WI38 (cell line): Measurements from ENCODE around the gene FERD3L.

Experiments
- H3K4me3 ChIP-seq: 2 replicates; pipeline ENCODE4 v1.5.1; 2011; ENCODE audit warnings: low read depth, mild to moderate bottlenecking, control low read depth, low read length
- TF ChIP-seq, protein P1 (sequence below): IDR thresholded peaks from 2 replicates; pipeline ENCODE4 v1.5.1; 2012; ENCODE audit warnings: low read depth, mild to moderate bottlenecking, control low read depth, low read length

Gene FERD3L

DNA sequence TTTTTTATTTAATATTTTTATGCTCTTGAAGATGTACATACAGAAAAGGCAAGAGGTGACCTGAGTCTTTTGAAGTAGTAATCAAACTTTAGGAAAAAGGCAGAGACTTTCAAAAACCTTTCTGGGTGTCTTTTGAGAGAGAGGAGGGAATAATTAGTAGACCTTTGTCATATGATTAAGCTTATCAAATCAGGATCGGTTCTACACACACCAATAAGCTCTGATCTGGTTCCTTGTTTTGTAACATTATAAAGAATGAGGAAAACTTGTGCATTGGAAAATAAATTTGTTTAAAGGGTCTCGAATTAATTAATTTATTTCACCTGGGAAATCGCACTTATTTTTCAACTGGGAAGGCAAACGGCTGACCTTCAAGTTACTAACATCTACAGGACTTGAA, 39.7 kb downstream of the FERD3L start:
- TF ChIP-seq, protein P1, sequence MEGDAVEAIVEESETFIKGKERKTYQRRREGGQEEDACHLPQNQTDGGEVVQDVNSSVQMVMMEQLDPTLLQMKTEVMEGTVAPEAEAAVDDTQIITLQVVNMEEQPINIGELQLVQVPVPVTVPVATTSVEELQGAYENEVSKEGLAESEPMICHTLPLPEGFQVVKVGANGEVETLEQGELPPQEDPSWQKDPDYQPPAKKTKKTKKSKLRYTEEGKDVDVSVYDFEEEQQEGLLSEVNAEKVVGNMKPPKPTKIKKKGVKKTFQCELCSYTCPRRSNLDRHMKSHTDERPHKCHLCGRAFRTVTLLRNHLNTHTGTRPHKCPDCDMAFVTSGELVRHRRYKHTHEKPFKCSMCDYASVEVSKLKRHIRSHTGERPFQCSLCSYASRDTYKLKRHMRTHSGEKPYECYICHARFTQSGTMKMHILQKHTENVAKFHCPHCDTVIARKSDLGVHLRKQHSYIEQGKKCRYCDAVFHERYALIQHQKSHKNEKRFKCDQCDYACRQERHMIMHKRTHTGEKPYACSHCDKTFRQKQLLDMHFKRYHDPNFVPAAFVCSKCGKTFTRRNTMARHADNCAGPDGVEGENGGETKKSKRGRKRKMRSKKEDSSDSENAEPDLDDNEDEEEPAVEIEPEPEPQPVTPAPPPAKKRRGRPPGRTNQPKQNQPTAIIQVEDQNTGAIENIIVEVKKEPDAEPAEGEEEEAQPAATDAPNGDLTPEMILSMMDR, result no peak
- no peak overlapping the region for H3K4me3 ChIP-seq

DNA sequence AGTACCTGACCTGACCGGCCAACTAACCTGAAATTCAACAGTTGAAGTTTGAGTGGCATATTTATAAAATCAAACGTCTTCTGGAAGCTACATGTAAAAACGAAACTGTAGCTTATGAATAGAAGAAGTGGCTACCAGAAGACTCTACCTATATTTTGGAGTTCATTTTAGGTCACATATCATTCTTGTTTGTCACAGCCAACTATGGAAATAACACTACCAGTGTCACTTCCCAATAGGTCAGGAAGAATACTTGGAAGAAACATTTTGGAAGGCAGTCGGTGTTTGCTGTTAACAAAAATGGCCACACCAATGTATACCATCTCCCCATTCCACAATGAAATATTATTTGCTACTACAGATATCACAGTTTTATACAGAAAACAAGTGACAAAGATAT, 40.4 kb downstream of the FERD3L start:
- TF ChIP-seq, protein P1, result no peak
- no peak overlapping the region for H3K4me3 ChIP-seq

DNA sequence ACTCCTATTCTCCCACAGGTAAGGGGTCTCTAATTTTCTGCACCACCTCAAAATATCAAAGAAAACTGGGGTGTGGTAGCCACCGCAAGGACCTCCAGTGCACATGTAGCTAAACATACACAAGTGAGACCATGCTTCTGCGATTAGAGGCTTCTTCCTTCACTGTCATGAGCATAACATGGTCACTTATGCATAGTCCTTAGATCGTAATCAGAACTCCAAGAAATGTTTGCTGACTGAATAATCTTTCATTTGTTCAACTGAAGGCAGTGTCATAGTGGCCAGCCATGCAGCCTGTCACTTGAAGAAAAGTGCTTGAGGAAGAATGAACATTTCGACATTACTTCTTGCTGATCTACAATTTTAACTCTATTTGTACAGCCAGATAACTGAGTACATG, 42.3 kb downstream of the FERD3L start:
- TF ChIP-seq, protein P1, result no peak
- no peak overlapping the region for H3K4me3 ChIP-seq

DNA sequence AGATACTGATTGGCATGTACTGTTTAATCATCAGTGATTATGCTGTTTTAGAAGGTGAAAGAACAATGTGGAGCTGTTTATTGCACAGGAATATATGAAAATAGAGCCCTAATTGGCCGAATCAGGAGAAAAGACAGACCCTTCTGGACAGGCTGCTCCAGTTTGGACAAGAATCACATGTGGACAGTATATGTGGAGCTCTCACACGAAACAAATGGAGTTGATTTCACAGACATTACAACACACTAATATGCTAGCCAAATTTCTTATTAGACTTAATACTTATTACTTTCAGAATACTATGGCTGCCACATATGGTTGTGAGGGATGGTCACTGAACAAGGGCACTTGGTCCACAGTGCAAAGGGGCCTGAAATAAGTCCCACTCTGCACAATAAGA, 43.3 kb downstream of the FERD3L start:
- TF ChIP-seq, protein P1, result no peak
- no peak overlapping the region for H3K4me3 ChIP-seq

DNA sequence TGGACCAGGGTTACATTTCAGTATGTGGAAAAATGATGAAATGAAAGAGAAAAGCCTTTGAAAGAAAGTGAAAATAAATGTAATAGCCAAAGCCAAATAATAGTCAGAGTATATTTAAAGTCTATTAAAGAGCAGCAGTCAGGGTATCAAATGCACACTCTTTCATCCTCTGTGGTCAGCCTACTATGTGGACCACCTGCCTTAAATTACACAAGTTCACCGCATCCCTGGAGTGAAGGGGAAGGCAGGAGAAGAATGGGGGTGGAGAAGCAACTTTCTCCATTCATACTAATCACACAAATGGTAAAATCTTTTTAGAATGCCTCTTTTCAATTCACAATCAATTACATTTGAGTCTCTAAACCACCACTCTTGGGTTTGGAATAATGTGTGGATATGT, 43.7 kb downstream of the FERD3L start:
- TF ChIP-seq, protein P1, result no peak
- H3K4me3 ChIP-seq, result no peak overlapping the region

DNA sequence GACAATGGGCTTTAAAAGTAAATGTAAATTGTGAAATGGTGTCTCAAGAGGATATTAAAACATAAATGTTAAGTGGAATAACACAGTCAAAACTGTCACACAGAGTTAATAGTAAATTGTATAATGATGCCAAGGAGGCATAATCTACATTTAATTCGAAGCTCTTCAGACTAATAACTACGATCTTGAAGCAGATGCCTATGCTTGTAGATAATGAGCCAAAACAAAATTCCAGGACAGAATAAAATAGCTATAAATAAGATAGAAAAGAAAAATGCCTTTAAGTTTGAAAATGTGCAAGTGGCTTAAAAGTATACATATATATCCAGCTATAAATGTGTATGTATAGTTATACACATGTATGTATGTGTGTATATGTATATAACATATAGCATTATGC, 45.3 kb downstream of the FERD3L start:
- no peak overlapping the region for H3K4me3 ChIP-seq
- TF ChIP-seq, protein P1, result no peak

DNA sequence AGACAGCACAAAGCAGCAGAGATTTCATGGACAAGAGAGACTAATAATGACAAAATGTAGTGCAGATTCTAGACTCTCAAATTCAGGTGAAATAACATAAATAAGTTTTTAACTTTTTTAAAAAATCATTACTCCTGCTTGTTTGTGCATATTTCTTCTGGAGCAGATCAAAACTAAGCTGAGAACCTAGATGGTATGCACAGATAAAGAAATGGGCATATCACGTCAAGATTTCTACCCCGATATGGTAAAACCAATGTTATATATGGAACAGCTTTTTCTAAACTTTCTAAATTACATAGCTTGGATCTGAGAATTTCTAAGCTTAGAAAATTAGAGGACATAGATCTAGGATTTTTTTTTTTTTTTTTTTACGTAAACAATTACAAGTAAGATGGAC, 46.0 kb downstream of the FERD3L start:
- TF ChIP-seq, protein P1, result no peak
- no peak overlapping the region for H3K4me3 ChIP-seq
